Trophoblast cell (in vitro differentiated cells and primary cell): ENCODE measurements around the gene BAZ1B.

Experiments
- DNase-seq, 2 donors: peaks; one replicate each; pipeline ENCODE4 v3.0.0-alpha.2; 2016
- H2AFZ ChIP-seq: 2 replicates; pipeline ENCODE4 v1.6.1; 2013; ENCODE audit warnings: low read length, moderate library complexity, mild to moderate bottlenecking; ENCODE audit not compliant: insufficient read depth, poor library complexity
- H2AK5ac ChIP-seq: 2 replicates; pipeline ENCODE4 v1.6.1; 2013; ENCODE audit warnings: mild to moderate bottlenecking, low read length
- H2BK120ac ChIP-seq: 2 replicates; pipeline ENCODE4 v1.6.1; 2013; ENCODE audit warnings: low read length, mild to moderate bottlenecking, moderate library complexity; ENCODE audit not compliant: insufficient read depth, poor library complexity
- H2BK12ac ChIP-seq: 2 replicates; pipeline ENCODE4 v1.6.1; 2013; ENCODE audit warnings: mild to moderate bottlenecking, low read length, moderate library complexity
- H2BK5ac ChIP-seq: 2 replicates; pipeline ENCODE4 v1.6.1; 2013; ENCODE audit warnings: low read length, low read depth, moderate library complexity, mild to moderate bottlenecking; ENCODE audit not compliant: poor library complexity
- H3K14ac ChIP-seq: 2 replicates; pipeline ENCODE4 v1.6.1; 2013; ENCODE audit warnings: mild to moderate bottlenecking, low read length
- H3K18ac ChIP-seq: 2 replicates; pipeline ENCODE4 v1.6.1; 2013; ENCODE audit warnings: mild to moderate bottlenecking, low read length
- H3K23ac ChIP-seq: 2 replicates; pipeline ENCODE4 v1.6.1; 2013; ENCODE audit warnings: low read length
- H3K27ac ChIP-seq: 2 replicates; pipeline ENCODE4 v1.5.1; 2013; ENCODE audit warnings: low read depth, mild to moderate bottlenecking, inconsistent platforms, low read length, moderate library complexity
- H3K27me3 ChIP-seq: 2 replicates; pipeline ENCODE4 v1.6.1; 2013; ENCODE audit warnings: inconsistent platforms, mild to moderate bottlenecking, low read length, moderate library complexity; ENCODE audit not compliant: insufficient read depth
- H3K36me3 ChIP-seq, 2 experiments: 1 replicate in 1 of 2; 2 replicates in 1 of 2; pipeline ENCODE4 v1.6.1; 2013; ENCODE audit warnings: low read length in 2 of 2, mild to moderate bottlenecking in 2 of 2, moderate library complexity in 1 of 2; ENCODE audit not compliant: insufficient read depth in 2 of 2, control insufficient read depth in 1 of 2
- H3K4ac ChIP-seq: 2 replicates; pipeline ENCODE4 v1.6.1; 2013; ENCODE audit warnings: low read depth, mild to moderate bottlenecking, low read length, moderate library complexity
- H3K4me1 ChIP-seq, 2 experiments: 1 replicate in 1 of 2; 2 replicates in 1 of 2; pipeline ENCODE4 v1.6.1; 2013; ENCODE audit warnings: low read length in 2 of 2, mild to moderate bottlenecking in 2 of 2, moderate library complexity in 1 of 2; ENCODE audit not compliant: insufficient read depth in 2 of 2, control insufficient read depth in 1 of 2
- H3K4me2 ChIP-seq: 2 replicates; pipeline ENCODE4 v1.6.1; 2013; ENCODE audit warnings: inconsistent platforms, mild to moderate bottlenecking, low read length, moderate library complexity
- H3K4me3 ChIP-seq: 2 replicates; pipeline ENCODE4 v1.5.1; 2013; ENCODE audit warnings: mild to moderate bottlenecking, low read depth, low read length, inconsistent platforms
- H3K79me1 ChIP-seq: one replicate; pipeline ENCODE4 v1.6.1; 2013; ENCODE audit warnings: low read length
- H3K79me2 ChIP-seq: 2 replicates; pipeline ENCODE4 v1.6.1; 2013; ENCODE audit warnings: low read length, mild to moderate bottlenecking; ENCODE audit not compliant: control insufficient read depth, insufficient read depth, poor library complexity
- H3K9ac ChIP-seq: 2 replicates; pipeline ENCODE4 v1.6.1; 2013; ENCODE audit warnings: mild to moderate bottlenecking, low read length
- H3K9me3 ChIP-seq: 2 replicates; pipeline ENCODE4 v1.6.1; 2013; ENCODE audit warnings: low read depth, mild to moderate bottlenecking, control low read depth, inconsistent platforms, low read length; ENCODE audit not compliant: insufficient read depth
- H4K12ac ChIP-seq: 2 replicates; pipeline ENCODE4 v1.6.1; 2013; ENCODE audit warnings: low read depth, mild to moderate bottlenecking, low read length, moderate library complexity
- H4K8ac ChIP-seq: 2 replicates; pipeline ENCODE4 v1.6.1; 2013; ENCODE audit warnings: low read depth, mild to moderate bottlenecking, low read length, moderate library complexity
- H4K91ac ChIP-seq: one replicate; pipeline ENCODE4 v1.6.1; 2013; ENCODE audit warnings: low read depth, mild to moderate bottlenecking, low read length, moderate library complexity
- WGBS: extraction: QIAGEN DNeasy Blood & Tissue Kit; methylation state at CpG from one replicate; pipeline ENCODE4 v1.1.7; 2013; ENCODE audit warnings: missing lambda C conversion rate; ENCODE audit not compliant: insufficient read length, insufficient coverage; ENCODE audit errors: extremely low coverage; 5-methylcytosine and 5-hydroxymethylcytosine counted together

The BAZ1B gene

DNA sequence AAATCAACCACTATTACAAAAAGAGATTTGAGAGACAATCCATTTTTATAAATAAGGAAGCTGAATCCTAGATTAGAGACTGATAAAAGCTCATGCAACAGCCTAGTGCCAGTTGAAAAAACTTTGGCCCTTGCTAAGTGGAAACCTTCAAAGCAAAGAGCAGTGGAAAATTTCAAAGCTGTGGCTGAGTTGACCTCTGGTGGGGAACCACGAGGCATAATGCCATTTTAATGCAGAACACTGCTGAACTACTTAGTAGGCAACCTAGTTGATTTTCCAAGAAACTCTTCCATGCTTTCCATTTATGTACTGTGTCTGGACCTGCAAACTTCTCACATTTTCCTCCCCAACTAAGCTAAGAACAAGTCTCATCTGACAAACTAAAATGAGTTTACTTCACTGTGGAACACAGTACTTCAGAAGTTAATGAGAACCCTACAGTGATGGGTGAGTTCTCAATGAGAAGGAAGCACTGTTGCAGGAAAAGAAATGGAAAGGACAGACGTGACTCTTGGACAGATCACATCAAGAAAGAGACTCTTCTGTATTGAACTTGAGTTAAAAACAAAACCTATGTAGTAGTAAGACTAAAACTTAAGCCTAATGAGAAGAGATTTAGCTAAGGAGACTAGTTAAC is 69.0 kb downstream of the BAZ1B start:
- WGBS = no CpG with 5 or more reads among the region's 2 CpGs
- Histone ChIP-seq H2BK120ac (no peak overlapping the region), H4K91ac (no peak overlapping the region), H2AFZ (no peak overlapping the region), H3K36me3 (peaks cover 26 to 55% of the 10 kb centered on the region in 2 experiments), H3K27me3 (no peaks in the 10 kb centered on the region), H3K14ac (no peak overlapping the region), H4K12ac (no peak overlapping the region), H3K18ac (no peak overlapping the region), H3K9ac (no peak overlapping the region), H3K27ac (no peak overlapping the region), H2AK5ac (no peak overlapping the region), H4K8ac (no peak overlapping the region), H3K4me3 (no peak overlapping the region), H3K79me1 (no peaks in the 10 kb centered on the region), H3K4me2 (no peak overlapping the region), H3K23ac (no peak overlapping the region), H2BK5ac (no peak overlapping the region), H3K79me2 (no peaks in the 10 kb centered on the region), H3K9me3 (no peaks in the 10 kb centered on the region), H3K4me1 (peaks cover 0 to 2% of the 10 kb centered on the region in 2 experiments), H3K4ac (no peak overlapping the region), H2BK12ac (no peak overlapping the region)
- no peak for DNase-seq

DNA sequence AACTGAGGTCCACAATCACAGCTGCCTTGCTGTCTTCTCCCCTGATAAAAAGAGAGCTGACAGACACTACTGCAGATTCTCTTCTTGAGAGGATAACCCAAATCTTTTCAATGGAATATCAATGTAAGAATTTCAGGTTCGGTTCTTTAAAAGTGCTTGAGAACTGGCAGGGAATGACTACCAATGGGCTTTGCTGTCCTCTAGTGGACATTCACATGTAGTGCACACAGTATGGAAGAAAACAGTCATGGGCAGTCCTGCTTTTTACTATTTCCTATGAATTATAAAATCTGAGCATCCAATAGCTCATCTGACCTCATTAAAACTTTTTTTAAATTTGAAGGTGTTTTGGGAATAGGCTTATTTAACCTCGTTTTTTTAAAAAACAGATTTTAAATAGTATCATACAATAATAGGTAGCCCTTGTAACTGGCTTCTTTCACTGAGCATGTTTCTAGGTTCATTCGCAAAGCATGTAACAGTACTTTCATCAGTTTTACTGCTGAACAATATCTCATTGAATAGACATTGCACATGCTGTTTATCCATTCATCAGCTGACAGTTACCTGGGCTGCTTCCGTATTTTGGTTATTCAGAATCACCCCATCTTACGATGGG is 70.2 kb downstream of the BAZ1B start:
- WGBS = no CpG with 5 or more reads among the region's 5 CpGs
- no peak overlapping the region for H3K9ac ChIP-seq

DNA sequence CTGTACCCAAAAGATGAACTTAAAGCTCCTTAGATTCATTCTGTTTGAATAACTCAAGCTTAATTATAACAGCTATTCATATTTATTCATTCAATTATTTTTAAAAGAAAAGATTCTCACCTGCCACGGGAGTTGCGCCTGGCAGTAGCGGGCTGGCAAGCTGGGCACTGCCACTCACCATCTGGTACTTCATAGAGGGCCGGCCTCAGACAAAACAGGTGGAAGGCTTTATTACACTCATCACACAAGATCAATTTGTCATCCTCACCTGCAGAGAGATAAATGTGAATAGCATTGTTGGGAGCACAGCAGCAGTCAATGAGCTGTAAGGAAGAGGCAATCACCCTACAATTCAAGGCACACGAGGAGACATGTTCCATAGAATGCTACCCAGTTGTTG is 72.7 kb downstream of the BAZ1B start:
- Histone ChIP-seq H3K9ac (no peak overlapping the region), H3K14ac (no peak overlapping the region), H3K4me2 (no peak overlapping the region), H3K4ac (no peak overlapping the region), H4K12ac (no peak overlapping the region), H2BK5ac (no peak overlapping the region), H3K79me2 (no peaks in the 10 kb centered on the region), H2BK120ac (no peak overlapping the region), H2AK5ac (no peak overlapping the region), H4K91ac (no peak overlapping the region), H3K18ac (no peak overlapping the region), H2BK12ac (no peak overlapping the region), H3K23ac (no peak overlapping the region), H3K36me3 (peaks cover 32 to 69% of the 10 kb centered on the region in 2 experiments), H2AFZ (no peak overlapping the region), H3K9me3 (no peaks in the 10 kb centered on the region), H3K27ac (no peak overlapping the region), H3K4me1 (no peaks in the 10 kb centered on the region), H3K27me3 (no peaks in the 10 kb centered on the region), H3K4me3 (no peak overlapping the region), H4K8ac (no peak overlapping the region), H3K79me1 (no peaks in the 10 kb centered on the region)
- whole genome bisulfite sequencing = no CpG with 5 or more reads among the region's 5 CpGs
- no peak for DNase-seq

More for the DNA sequence above, 70.2 kb downstream of the BAZ1B start:
- H3K27ac ChIP-seq = no peak overlapping the region
- H3K79me2 ChIP-seq = no peaks in the 10 kb centered on the region
- H2AFZ ChIP-seq = no peak overlapping the region
- no peak overlapping the region for H3K4me2 ChIP-seq
- H3K14ac ChIP-seq = no peak overlapping the region
- H3K36me3 ChIP-seq = peaks cover 27 to 58% of the 10 kb centered on the region in 2 experiments
- no peak overlapping the region for H3K4ac ChIP-seq
- H3K4me3 ChIP-seq = no peak overlapping the region
- no peaks in the 10 kb centered on the region for H3K4me1 ChIP-seq
- H3K18ac ChIP-seq = no peak overlapping the region
- H3K79me1 ChIP-seq = no peaks in the 10 kb centered on the region
- no peaks in the 10 kb centered on the region for H3K27me3 ChIP-seq
- H3K9me3 ChIP-seq = no peaks in the 10 kb centered on the region
- H2BK12ac ChIP-seq = no peak overlapping the region
- H3K23ac ChIP-seq = no peak overlapping the region
- H2BK120ac ChIP-seq = no peak overlapping the region
- H2AK5ac ChIP-seq = no peak overlapping the region
- no peak overlapping the region for H4K91ac ChIP-seq
- no peak overlapping the region for H4K12ac ChIP-seq
- DNase-seq = peak; percentile 22 to 75
- no peak overlapping the region for H4K8ac ChIP-seq
- no peak overlapping the region for H2BK5ac ChIP-seq

DNA sequence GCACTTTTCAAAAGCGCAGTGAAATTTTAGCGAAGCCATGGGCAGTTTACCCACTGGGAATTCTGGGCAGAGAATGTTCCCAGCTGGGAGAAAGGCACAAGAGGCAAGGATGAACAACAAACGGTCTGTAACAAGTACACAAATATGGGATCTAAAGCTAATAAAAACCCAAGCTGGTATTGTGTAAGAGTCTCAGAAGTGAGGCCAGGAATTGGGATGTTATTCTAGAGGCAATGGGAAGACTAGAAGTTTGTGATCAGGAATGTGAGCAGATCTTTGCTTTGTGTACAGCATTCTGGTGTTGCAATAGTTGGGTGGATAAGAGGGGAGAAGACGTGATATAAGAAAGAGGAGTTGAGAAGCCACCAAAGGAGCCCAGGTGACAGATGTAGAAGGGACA is 73.5 kb downstream of the BAZ1B start:
- no peak overlapping the region for H2BK120ac ChIP-seq
- H4K12ac ChIP-seq = no peak overlapping the region
- peaks cover 37 to 73% of the 10 kb centered on the region in 2 experiments for H3K36me3 ChIP-seq
- no peak overlapping the region for H2AK5ac ChIP-seq
- H3K23ac ChIP-seq = no peak overlapping the region
- DNase-seq = no peak
- H3K4ac ChIP-seq = no peak overlapping the region
- H3K4me1 ChIP-seq = peaks cover 0 to 1% of the 10 kb centered on the region in 2 experiments
- no peak overlapping the region for H3K18ac ChIP-seq
- WGBS = no CpG with 5 or more reads among the region's 4 CpGs
- H2BK5ac ChIP-seq = no peak overlapping the region
- no peak overlapping the region for H4K8ac ChIP-seq
- no peak overlapping the region for H3K4me3 ChIP-seq
- no peak overlapping the region for H3K14ac ChIP-seq
- no peaks in the 10 kb centered on the region for H3K27me3 ChIP-seq
- H3K4me2 ChIP-seq = no peak overlapping the region
- H3K79me1 ChIP-seq = no peaks in the 10 kb centered on the region
- H2AFZ ChIP-seq = no peak overlapping the region
- H4K91ac ChIP-seq = no peak overlapping the region
- no peak overlapping the region for H3K9ac ChIP-seq
- no peaks in the 10 kb centered on the region for H3K79me2 ChIP-seq
- peaks cover 2% of the 10 kb centered on the region for H3K9me3 ChIP-seq
- H2BK12ac ChIP-seq = no peak overlapping the region
- H3K27ac ChIP-seq = no peak overlapping the region
